ENCODE results near the gene ZNF70. TPM values are rescaled to one million over a fixed set of nuclear protein-coding genes. Genes with fewer than 3 reads are reported as not detected.

The ZNF70 gene
- total and polyA plus RNA-seq, 2 of the 13 experiments (the other 11 are each of a cell fraction or from before 2014, with no cell fraction given): 0.62 to 3.6 TPM

- TF ChIP-seq ZNF644 (CRISPR knock-in tag; IDR thresholded peaks at IDR 0.05; ENCODE audit: low read depth) (no peak), ZNF3 (CRISPR knock-in tag; IDR thresholded peaks at IDR 0.05) (no peak), ZBTB7B (CRISPR knock-in tag; IDR thresholded peaks at IDR 0.05) (peak; percentile 81), SP140L (CRISPR knock-in tag; IDR thresholded peaks at IDR 0.05; ENCODE audit: borderline replicate concordance) (peak; percentile 63; the same call in 1 of the 2 replicates), AHDC1 (CRISPR knock-in tag; IDR thresholded peaks at IDR 0.05; ENCODE audit: borderline replicate concordance) (peak; percentile 17; the same call in 1 of the 2 replicates), RERE (CRISPR knock-in tag; IDR thresholded peaks at IDR 0.05; ENCODE audit: low read depth) (no peak), MAFF (IDR thresholded peaks at IDR 0.05; ENCODE audit: low read depth, low read length) (no peak), MEIS2 (CRISPR knock-in tag; IDR thresholded peaks at IDR 0.05) (peak; percentile 71; the same call in 1 of the 2 replicates), ZNF766 (CRISPR knock-in tag; IDR thresholded peaks at IDR 0.05; ENCODE audit: borderline replicate concordance) (no peak), ZNF652 (CRISPR knock-in tag; IDR thresholded peaks at IDR 0.05; ENCODE audit: borderline replicate concordance, low read depth) (no peak), ZNF720 (CRISPR knock-in tag; IDR thresholded peaks at IDR 0.05) (no peak), ZNF224 (CRISPR knock-in tag; IDR thresholded peaks at IDR 0.05) (no peak), ZNF503 (CRISPR knock-in tag; IDR thresholded peaks at IDR 0.05) (peak; percentile 62; the same call in 1 of the 2 replicates), ZNF577 (CRISPR knock-in tag; IDR thresholded peaks at IDR 0.05; ENCODE audit: borderline replicate concordance, low read depth) (no peak), ZNF580 (CRISPR knock-in tag; IDR thresholded peaks at IDR 0.05; ENCODE audit: borderline replicate concordance, low read depth) (no peak)
Measured at GRCh38 chr22:23716811-23717801, 33.8 kb downstream of the ZNF70 start (continued).
